ENCODE measurements around the gene PCOLCE2.
A peak's percentile ranks its signal among the peaks of the same experiment; 100 is the strongest.

Gene PCOLCE2

DNA sequence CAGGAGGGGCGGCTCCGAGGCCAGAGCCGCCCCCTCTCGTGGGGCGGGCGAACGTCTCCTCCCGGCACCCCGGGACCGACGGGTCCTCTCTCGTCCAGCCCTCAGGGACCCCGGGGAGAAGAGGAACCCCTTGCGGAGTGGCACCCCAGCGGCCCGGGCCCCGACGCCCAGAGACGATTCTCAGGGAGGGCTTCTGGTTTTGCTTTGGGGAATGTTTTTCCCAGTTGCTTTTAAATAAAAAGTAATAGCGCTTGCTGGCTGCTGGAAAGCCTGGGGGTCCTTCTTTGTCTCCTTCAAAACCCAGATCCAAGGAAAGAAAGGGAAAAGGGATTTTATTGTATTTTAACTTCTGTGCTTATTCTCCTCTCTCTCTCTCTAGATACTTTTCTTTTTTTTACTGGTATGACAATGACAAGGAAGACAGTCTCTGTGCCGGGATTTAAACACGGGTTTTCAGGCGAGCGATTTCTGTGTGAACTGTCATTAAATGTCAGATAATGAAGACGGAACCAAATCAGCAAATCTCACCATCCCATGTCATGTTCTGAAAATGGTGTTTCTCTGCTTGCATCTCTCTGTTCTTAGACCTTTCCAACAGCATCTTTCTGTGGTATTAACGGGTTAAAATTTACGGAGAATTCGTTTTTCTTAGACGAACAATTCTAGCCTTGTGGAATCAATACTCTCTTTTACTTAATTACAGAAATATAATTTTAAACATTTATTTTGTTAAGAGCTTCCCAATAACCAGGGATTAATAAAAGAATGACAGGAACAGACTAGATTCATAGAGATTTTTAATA is 530 bp upstream of the PCOLCE2 start:
- TF ChIP-seq GLIS3 (CRISPR knock-in tag; IDR thresholded peaks at IDR 0.05) (no peak), TCF4 (CRISPR knock-in tag; IDR thresholded peaks at IDR 0.05; ENCODE audit: borderline replicate concordance) (no peak), ZNF70 (CRISPR knock-in tag; IDR thresholded peaks at IDR 0.05) (no peak), CREB5 (CRISPR knock-in tag; IDR thresholded peaks at IDR 0.05; ENCODE audit: low read depth) (no peak), ARNTL (CRISPR knock-in tag; IDR thresholded peaks at IDR 0.05; ENCODE audit: borderline replicate concordance, low read depth) (no peak), ISL1 (CRISPR knock-in tag; IDR thresholded peaks at IDR 0.05) (no peak), PPARA (CRISPR knock-in tag; IDR thresholded peaks at IDR 0.05; ENCODE audit: borderline replicate concordance) (no peak), OSR1 (CRISPR knock-in tag; IDR thresholded peaks at IDR 0.05) (no peak), CSDC2 (CRISPR knock-in tag; IDR thresholded peaks at IDR 0.05) (no peak), ZC3H10 (CRISPR knock-in tag; IDR thresholded peaks at IDR 0.05) (no peak), POU6F1 (CRISPR knock-in tag; IDR thresholded peaks at IDR 0.05; ENCODE audit: borderline replicate concordance, low read depth) (no peak), ZNF565 (CRISPR knock-in tag; conservative IDR thresholded peaks at IDR 0.05; ENCODE audit: low read depth) (no peak), BACH2 (CRISPR knock-in tag; IDR thresholded peaks at IDR 0.05; ENCODE audit: borderline replicate concordance) (no peak), RARB (CRISPR knock-in tag; IDR thresholded peaks at IDR 0.05) (no peak), SNAI2 (CRISPR knock-in tag; IDR thresholded peaks at IDR 0.05) (no peak), TOX (CRISPR knock-in tag; IDR thresholded peaks at IDR 0.05; ENCODE audit: borderline replicate concordance) (no peak)
- TF ChIP-seq, protein P1, sequence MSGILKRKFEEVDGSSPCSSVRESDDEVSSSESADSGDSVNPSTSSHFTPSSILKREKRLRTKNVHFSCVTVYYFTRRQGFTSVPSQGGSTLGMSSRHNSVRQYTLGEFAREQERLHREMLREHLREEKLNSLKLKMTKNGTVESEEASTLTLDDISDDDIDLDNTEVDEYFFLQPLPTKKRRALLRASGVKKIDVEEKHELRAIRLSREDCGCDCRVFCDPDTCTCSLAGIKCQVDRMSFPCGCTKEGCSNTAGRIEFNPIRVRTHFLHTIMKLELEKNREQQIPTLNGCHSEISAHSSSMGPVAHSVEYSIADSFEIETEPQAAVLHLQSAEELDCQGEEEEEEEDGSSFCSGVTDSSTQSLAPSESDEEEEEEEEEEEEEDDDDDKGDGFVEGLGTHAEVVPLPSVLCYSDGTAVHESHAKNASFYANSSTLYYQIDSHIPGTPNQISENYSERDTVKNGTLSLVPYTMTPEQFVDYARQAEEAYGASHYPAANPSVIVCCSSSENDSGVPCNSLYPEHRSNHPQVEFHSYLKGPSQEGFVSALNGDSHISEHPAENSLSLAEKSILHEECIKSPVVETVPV (CRISPR knock-in tag; IDR thresholded peaks at IDR 0.05): no peak
- TF ChIP-seq, protein P2, sequence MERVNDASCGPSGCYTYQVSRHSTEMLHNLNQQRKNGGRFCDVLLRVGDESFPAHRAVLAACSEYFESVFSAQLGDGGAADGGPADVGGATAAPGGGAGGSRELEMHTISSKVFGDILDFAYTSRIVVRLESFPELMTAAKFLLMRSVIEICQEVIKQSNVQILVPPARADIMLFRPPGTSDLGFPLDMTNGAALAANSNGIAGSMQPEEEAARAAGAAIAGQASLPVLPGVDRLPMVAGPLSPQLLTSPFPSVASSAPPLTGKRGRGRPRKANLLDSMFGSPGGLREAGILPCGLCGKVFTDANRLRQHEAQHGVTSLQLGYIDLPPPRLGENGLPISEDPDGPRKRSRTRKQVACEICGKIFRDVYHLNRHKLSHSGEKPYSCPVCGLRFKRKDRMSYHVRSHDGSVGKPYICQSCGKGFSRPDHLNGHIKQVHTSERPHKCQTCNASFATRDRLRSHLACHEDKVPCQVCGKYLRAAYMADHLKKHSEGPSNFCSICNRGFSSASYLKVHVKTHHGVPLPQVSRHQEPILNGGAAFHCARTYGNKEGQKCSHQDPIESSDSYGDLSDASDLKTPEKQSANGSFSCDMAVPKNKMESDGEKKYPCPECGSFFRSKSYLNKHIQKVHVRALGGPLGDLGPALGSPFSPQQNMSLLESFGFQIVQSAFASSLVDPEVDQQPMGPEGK (CRISPR knock-in tag; IDR thresholded peaks at IDR 0.05; ENCODE audit: borderline replicate concordance): no peak
- ATAC-seq: no peak

- ATAC-seq: peak; percentile 65
- TF ChIP-seq ZFP3 (CRISPR knock-in tag; IDR thresholded peaks at IDR 0.05): no peak
- TF ChIP-seq CREB5 (CRISPR knock-in tag; IDR thresholded peaks at IDR 0.05; ENCODE audit: low read depth): no peak
- no peak for TF ChIP-seq GLIS3 (CRISPR knock-in tag; IDR thresholded peaks at IDR 0.05)
- no peak for TF ChIP-seq TOX (CRISPR knock-in tag; IDR thresholded peaks at IDR 0.05; ENCODE audit: borderline replicate concordance)
- no peak for TF ChIP-seq ZNF8 (CRISPR knock-in tag; IDR thresholded peaks at IDR 0.05)
- no peak for TF ChIP-seq SNAI2 (CRISPR knock-in tag; IDR thresholded peaks at IDR 0.05)
- TF ChIP-seq ZNF565 (CRISPR knock-in tag; conservative IDR thresholded peaks at IDR 0.05; ENCODE audit: low read depth): no peak
- TF ChIP-seq RARB (CRISPR knock-in tag; IDR thresholded peaks at IDR 0.05): no peak
- TF ChIP-seq ESRRG (CRISPR knock-in tag; IDR thresholded peaks at IDR 0.05): no peak
- no peak for TF ChIP-seq CSDC2 (CRISPR knock-in tag; IDR thresholded peaks at IDR 0.05)
- TF ChIP-seq, protein P1 (CRISPR knock-in tag; IDR thresholded peaks at IDR 0.05): no peak
- TF ChIP-seq PPARA (CRISPR knock-in tag; IDR thresholded peaks at IDR 0.05; ENCODE audit: borderline replicate concordance): no peak
- TF ChIP-seq ISL1 (CRISPR knock-in tag; IDR thresholded peaks at IDR 0.05): no peak
- TF ChIP-seq ZC3H10 (CRISPR knock-in tag; IDR thresholded peaks at IDR 0.05): no peak
- no peak for TF ChIP-seq ARNTL (CRISPR knock-in tag; IDR thresholded peaks at IDR 0.05; ENCODE audit: borderline replicate concordance, low read depth)
- TF ChIP-seq, protein P2 (CRISPR knock-in tag; IDR thresholded peaks at IDR 0.05; ENCODE audit: borderline replicate concordance): no peak
- TF ChIP-seq POU6F1 (CRISPR knock-in tag; IDR thresholded peaks at IDR 0.05; ENCODE audit: borderline replicate concordance, low read depth): no peak
- TF ChIP-seq OSR1 (CRISPR knock-in tag; IDR thresholded peaks at IDR 0.05): no peak
These were observed 793 bp downstream of the PCOLCE2 start for GRCh38 chr3:142888099-142888480.

Measured in SK-N-SH treated with all-trans-retinoic acid at 6 μM for 48 hours (cell line).